HG02970 (cell line): ENCODE results near the gene AQP1.

Source experiments
- ATAC-seq: cut with Tn5 transposase; IDR thresholded peaks from one replicate; pipeline ENCODE4 v1.9.1; 2021; ENCODE audit warnings: mild to moderate bottlenecking, moderate library complexity, moderate number of reproducible peaks; ENCODE audit not compliant: unreplicated experiment, low FRiP score

AQP1 gene

GRCh38 chr7:30911561-30911969 lies at the start of gene AQP1:
Gene AQP1, plus strand, starts transcription at chr7:30911853. Its CDS starts 57 bp downstream, at chr7:30911910.
- no peak for ATAC-seq

- no peak for ATAC-seq
These were observed 48.5 kb upstream of the AQP1 start for GRCh38 chr7:30862995-30863705.

DNA sequence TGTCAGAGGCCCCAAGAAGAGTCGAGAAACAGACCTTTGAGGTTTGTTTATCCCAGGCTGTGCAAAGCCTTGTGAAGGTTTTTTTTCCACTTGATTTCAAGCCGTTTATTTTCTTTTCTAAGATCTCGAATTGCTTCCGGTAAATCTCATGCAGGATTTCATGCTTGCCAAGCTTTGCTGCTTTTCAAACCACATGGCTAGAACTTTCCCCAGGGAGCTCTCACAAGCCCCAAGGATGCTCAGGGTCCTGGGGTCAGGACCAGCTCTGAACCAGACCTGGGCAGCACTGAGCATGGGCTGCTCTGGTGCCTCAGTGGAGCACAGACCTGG lies 48.0 kb upstream of the AQP1 start:
- ATAC-seq = no peak

DNA sequence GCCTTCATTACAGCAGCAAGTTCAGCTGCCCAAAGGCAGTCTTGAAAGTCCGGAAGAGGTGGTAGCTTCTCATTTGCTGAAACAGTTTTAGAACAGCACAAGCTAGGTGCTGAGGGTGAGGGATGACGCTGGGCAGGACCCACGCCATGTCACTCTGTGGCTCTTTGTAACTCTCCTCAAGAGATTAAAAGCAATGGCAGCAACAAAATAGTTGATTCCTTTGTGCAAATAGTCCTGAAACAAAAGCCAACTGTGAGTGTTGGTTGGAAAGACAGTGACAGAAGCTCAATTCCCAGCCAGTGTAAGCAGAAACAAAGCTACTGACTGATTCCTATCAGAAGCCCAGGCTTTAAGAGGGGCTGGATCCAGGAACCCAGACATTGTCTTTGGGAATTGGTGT lies 47.6 kb upstream of the AQP1 start:
- ATAC-seq = no peak

DNA sequence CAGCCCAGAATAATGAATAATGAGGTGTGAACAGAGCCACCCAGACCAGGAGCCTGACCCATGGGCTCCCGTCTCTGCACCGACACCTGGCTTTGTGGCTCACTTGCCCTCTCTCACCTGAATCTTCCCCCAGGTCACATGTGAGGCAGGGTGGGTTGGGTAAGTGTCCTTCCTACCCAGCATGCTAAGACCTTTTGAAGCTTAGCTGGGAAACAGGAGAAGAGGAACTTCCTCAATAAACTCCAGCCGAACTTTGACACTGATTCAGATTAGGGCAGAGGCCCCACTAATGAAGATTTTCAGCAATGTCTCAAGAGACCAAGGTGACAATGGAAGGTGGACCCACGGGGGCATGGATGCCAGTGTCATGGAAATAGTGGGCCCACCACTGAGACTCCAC lies 46.6 kb upstream of the AQP1 start:
- ATAC-seq = no peak

GRCh38 chr7:30865821-30866220 lies 45.8 kb upstream of the AQP1 start:
- ATAC-seq = no peak

GRCh38 chr7:30866939-30867338 lies 44.7 kb upstream of the AQP1 start:
- ATAC-seq = no peak

GRCh38 chr7:30867483-30867882 lies 44.2 kb upstream of the AQP1 start:
- no peak for ATAC-seq

DNA sequence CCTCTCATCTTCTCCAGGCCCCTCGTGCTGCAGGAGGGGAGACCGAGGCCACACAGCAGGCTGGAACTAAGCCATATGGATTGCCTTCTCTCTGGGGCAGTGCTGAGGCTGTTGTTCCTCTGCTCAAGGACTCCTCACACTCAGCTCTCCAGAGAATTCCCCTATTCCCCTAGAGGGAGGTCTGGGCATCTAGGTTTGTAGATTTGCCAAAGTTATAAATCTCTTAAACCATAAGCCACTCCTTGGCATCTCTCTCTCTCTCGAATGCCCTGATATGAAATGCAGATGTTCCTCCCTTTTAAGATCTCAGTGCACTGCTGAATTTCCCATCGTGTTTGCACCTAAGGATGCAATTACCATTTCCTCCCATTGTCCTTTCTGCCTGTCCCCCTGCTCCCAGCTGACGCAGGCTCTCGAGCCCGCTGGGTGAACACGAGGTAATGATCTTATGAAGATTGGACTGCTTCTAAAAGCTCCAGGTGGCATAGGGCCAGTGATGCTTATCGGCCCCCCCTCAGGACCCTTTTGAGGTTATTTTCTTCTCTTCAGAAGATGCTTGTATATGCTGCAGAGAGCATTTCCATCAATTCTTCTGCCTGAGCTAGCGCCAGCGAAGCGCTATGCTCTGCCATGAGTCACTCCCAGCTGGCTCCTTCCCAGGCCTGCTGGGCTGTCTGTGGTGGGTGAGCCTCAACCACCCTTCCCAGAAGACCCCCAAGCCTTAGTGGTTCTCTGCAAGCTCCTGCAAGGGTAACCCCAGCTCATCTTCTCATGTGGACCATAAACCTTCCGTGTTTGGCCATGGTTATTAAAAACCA lies 41.6 kb upstream of the AQP1 start:
- no peak for ATAC-seq

- no peak for ATAC-seq
These were observed 40.7 kb upstream of the AQP1 start for GRCh38 chr7:30870821-30871518.

- no peak for ATAC-seq
These were observed 40.0 kb upstream of the AQP1 start for GRCh38 chr7:30871655-30872054.

DNA sequence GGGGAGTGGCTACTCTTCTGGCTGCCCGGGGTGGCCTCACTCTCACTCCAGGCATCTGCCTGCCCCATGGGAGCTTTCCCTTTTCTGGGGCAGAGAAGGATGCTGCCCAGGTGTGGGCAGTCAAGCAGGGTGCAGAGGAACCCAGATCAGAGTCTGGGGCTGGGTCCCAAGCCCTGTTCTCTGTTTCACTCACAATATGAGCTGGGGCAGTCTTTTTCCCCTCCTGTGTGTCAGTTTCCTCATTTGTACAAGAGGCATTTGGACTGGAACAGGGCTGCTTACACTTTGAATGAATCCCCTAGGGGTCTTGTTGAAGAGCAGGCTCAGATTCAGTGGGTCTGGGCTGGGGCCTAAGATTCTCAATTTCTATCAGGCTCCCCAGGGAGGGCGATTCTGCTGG lies 38.4 kb upstream of the AQP1 start:
- no peak for ATAC-seq

DNA sequence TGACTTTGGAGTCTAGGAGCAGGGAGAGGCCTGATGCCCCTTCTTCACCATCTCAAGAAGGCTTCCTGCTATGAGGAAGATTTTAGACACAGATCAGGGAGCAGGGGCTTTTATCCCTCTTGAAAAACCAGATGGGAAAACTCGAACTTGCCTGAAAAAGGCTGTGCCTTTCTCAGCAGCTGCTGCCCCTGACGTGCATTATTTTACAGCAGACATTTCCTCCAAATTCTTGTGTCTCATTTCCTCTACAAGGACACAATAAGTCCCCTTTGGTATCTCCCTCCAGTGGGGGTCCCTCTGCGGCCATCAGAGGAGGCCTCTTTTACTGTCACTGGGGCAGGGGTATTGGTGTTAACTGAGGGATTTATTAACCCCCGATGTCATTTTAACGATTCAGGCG lies 38.0 kb upstream of the AQP1 start:
- ATAC-seq = no peak

GRCh38 chr7:30874656-30875302 lies 36.9 kb upstream of the AQP1 start:
- no peak for ATAC-seq

- ATAC-seq = no peak
These were observed 34.5 kb upstream of the AQP1 start for GRCh38 chr7:30877015-30877769.

DNA sequence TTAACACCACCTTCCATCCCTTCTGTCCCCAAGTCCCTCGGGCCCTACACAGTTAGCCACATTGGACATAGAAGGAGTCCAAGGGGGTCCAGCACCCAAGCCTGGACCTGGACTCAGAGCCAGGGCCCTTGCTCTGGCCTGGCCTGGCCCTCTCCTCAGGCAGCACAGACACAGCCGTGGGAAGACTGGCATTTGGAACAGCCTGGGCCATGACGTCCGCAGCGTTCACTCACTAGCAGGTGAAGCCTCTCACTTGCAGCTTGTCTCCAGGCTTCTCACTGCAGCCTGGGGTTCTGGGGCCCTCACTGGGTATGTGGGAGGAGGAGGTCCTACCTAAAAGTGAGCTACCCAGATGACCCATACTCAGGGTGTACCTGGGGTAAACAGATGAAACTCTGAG lies 33.7 kb upstream of the AQP1 start:
- ATAC-seq = no peak

DNA sequence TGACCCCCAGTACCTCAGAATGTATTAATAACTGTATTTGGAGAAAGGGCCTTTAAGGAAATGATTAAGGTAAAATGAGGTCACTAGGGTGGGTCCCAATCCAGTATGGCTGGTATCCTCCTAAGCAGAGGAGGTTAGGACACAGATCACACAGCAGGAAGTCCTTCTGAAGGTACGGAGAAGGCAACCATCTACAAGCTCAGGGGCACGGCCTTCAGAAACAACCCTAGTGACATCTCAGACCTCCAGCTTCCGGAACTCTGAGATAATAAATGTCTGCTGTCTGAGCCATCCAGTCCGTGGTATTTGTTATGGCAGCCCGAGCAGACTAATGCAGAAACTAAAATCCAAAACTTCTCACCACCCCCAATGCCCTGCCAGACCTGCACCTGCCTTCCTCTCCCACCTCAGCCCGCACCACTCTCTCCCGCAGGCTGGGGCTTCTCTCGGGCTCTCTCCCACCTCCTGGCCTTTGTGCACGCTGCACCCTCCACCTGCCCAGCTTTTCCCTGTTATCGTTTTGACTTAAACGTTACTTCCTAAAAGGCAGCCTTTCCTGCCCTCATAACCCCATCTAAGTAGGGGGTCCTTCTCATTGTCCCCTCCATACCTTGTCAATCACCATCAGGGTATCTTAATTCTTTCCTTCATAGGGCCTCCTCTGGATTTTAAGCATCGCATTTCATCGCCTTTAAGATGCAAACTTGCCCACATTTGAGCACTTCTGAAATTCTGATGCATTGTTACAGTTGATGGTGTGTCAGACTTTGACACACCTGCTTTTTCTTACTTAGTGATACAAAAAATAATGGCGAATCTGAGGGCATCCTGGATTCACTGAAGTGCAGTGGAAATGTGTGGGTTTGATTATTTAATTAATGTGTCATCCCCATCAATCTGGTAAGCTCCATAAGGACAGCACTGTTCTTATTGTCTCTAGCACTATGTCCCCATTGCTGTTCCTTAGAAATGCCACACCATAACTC lies 32.2 kb upstream of the AQP1 start:
- no peak for ATAC-seq

- no peak for ATAC-seq
These were observed 31.4 kb upstream of the AQP1 start for GRCh38 chr7:30880125-30880720.

DNA sequence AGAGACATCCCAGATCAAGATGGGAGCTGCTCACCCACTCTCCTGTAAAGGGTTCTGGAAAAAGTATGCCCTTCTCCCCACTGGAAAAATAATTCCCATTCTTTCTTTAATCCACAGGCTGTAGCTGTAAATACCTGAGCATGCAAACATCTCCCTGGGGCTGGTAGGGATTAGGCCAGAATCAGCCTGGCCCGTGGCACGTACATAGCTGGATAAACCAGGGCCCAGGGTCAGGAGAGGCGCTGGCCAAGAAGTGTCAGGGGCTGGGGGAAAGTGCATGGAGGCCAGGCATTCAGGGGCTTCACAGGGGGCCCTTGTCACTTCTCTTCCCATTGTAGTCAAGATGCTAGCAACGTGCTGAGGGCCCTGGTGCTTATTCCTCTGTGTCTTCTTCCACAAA lies 30.7 kb upstream of the AQP1 start:
- ATAC-seq = no peak
